ENCODE results near the gene RAB34.

RAB34 gene

DNA sequence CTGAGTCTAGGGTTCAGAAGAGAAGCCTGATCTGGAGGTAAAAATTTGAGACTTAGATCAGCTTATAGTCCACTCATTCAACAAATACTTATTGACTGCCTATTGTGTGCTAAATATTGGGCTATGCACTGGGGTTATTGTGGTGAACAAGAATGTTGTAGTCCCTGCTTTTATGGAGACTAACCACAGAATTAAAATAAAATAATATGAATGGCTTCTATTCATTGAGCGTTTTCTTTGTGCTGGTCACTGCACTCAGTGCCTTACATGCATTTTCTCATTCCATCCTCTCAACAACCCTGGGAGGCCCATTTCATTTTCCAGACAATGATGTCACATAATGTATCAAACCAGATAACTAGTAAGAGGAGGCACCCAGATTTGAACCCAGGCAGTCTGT lies 15.7 kb upstream of the RAB34 start:
- ChIA-PET POLR2A (interaction anchor here (0.9 to 1.6 kb wide), 3 partner anchors 10 to 88 kb away, joined by 3 to 4 read pairs (median 3); partner anchors contain the start of gene BLTP2), CTCF (interaction anchor here (0.7 to 3.5 kb wide), 3 partner anchors 16 to 310 kb away, joined by 3 to 25 read pairs (median 3); no protein-coding TSS in a partner anchor)
- TF ChIP-seq ZNF561 (tag by site-specific recombination; IDR thresholded peaks at IDR 0.05; ENCODE audit: borderline replicate concordance) = no peak
- TF ChIP-seq, protein P1, sequence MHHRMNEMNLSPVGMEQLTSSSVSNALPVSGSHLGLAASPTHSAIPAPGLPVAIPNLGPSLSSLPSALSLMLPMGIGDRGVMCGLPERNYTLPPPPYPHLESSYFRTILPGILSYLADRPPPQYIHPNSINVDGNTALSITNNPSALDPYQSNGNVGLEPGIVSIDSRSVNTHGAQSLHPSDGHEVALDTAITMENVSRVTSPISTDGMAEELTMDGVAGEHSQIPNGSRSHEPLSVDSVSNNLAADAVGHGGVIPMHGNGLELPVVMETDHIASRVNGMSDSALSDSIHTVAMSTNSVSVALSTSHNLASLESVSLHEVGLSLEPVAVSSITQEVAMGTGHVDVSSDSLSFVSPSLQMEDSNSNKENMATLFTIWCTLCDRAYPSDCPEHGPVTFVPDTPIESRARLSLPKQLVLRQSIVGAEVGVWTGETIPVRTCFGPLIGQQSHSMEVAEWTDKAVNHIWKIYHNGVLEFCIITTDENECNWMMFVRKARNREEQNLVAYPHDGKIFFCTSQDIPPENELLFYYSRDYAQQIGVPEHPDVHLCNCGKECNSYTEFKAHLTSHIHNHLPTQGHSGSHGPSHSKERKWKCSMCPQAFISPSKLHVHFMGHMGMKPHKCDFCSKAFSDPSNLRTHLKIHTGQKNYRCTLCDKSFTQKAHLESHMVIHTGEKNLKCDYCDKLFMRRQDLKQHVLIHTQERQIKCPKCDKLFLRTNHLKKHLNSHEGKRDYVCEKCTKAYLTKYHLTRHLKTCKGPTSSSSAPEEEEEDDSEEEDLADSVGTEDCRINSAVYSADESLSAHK (tag by site-specific recombination; IDR thresholded peaks at IDR 0.05) = no peak
- no peak for TF ChIP-seq ZSCAN23 (tag by site-specific recombination; IDR thresholded peaks at IDR 0.05)
- TF ChIP-seq ZNF133 (tag by site-specific recombination; IDR thresholded peaks at IDR 0.05) = no peak
- TF ChIP-seq, protein P2, sequence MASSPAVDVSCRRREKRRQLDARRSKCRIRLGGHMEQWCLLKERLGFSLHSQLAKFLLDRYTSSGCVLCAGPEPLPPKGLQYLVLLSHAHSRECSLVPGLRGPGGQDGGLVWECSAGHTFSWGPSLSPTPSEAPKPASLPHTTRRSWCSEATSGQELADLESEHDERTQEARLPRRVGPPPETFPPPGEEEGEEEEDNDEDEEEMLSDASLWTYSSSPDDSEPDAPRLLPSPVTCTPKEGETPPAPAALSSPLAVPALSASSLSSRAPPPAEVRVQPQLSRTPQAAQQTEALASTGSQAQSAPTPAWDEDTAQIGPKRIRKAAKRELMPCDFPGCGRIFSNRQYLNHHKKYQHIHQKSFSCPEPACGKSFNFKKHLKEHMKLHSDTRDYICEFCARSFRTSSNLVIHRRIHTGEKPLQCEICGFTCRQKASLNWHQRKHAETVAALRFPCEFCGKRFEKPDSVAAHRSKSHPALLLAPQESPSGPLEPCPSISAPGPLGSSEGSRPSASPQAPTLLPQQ (tag by site-specific recombination; IDR thresholded peaks at IDR 0.05) = no peak
- no peak for TF ChIP-seq ZFP69B (tag by site-specific recombination; IDR thresholded peaks at IDR 0.05)
- TF ChIP-seq ZNF366 (tag by site-specific recombination; conservative IDR thresholded peaks at IDR 0.05) = no peak
- TF ChIP-seq, protein P3, sequence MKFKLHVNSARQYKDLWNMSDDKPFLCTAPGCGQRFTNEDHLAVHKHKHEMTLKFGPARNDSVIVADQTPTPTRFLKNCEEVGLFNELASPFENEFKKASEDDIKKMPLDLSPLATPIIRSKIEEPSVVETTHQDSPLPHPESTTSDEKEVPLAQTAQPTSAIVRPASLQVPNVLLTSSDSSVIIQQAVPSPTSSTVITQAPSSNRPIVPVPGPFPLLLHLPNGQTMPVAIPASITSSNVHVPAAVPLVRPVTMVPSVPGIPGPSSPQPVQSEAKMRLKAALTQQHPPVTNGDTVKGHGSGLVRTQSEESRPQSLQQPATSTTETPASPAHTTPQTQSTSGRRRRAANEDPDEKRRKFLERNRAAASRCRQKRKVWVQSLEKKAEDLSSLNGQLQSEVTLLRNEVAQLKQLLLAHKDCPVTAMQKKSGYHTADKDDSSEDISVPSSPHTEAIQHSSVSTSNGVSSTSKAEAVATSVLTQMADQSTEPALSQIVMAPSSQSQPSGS (tag by site-specific recombination; IDR thresholded peaks at IDR 0.05; ENCODE audit: low read depth) = no peak
- TF ChIP-seq SP2 (tag by site-specific recombination; IDR thresholded peaks at IDR 0.05) = no peak
- no peak for TF ChIP-seq ZNF416 (tag by site-specific recombination; IDR thresholded peaks at IDR 0.05)
- TF ChIP-seq, protein P4, sequence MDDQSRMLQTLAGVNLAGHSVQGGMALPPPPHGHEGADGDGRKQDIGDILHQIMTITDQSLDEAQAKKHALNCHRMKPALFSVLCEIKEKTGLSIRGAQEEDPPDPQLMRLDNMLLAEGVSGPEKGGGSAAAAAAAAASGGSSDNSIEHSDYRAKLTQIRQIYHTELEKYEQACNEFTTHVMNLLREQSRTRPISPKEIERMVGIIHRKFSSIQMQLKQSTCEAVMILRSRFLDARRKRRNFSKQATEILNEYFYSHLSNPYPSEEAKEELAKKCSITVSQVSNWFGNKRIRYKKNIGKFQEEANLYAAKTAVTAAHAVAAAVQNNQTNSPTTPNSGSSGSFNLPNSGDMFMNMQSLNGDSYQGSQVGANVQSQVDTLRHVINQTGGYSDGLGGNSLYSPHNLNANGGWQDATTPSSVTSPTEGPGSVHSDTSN (CRISPR knock-in tag; IDR thresholded peaks at IDR 0.05) = no peak
- TF ChIP-seq ZNF169 (tag by site-specific recombination; IDR thresholded peaks at IDR 0.05) = no peak
- TF ChIP-seq ZNF426 (tag by site-specific recombination; IDR thresholded peaks at IDR 0.05) = no peak
- TF ChIP-seq BCL11A (tag by site-specific recombination; IDR thresholded peaks at IDR 0.05; ENCODE audit: low read depth) = no peak
- TF ChIP-seq HOXC10 (CRISPR knock-in tag; IDR thresholded peaks at IDR 0.05) = no peak
- TF ChIP-seq, protein P5, sequence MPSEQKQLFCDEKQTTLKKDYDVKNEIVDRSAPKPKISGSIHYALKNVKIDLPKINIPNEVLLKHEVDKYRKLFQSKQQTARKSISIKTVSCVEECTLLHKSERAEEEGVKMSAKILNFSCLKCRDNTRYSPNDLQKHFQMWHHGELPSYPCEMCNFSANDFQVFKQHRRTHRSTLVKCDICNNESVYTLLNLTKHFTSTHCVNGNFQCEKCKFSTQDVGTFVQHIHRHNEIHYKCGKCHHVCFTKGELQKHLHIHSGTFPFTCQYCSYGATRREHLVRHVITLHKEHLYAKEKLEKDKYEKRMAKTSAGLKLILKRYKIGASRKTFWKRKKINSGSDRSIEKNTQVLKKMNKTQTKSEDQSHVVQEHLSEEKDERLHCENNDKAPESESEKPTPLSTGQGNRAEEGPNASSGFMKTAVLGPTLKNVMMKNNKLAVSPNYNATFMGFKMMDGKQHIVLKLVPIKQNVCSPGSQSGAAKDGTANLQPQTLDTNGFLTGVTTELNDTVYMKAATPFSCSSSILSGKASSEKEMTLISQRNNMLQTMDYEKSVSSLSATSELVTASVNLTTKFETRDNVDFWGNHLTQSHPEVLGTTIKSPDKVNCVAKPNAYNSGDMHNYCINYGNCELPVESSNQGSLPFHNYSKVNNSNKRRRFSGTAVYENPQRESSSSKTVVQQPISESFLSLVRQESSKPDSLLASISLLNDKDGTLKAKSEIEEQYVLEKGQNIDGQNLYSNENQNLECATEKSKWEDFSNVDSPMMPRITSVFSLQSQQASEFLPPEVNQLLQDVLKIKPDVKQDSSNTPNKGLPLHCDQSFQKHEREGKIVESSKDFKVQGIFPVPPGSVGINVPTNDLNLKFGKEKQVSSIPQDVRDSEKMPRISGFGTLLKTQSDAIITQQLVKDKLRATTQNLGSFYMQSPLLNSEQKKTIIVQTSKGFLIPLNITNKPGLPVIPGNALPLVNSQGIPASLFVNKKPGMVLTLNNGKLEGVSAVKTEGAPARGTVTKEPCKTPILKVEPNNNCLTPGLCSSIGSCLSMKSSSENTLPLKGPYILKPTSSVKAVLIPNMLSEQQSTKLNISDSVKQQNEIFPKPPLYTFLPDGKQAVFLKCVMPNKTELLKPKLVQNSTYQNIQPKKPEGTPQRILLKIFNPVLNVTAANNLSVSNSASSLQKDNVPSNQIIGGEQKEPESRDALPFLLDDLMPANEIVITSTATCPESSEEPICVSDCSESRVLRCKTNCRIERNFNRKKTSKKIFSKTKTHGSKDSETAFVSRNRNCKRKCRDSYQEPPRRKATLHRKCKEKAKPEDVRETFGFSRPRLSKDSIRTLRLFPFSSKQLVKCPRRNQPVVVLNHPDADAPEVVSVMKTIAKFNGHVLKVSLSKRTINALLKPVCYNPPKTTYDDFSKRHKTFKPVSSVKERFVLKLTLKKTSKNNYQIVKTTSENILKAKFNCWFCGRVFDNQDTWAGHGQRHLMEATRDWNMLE (tag by site-specific recombination; conservative IDR thresholded peaks at IDR 0.05; ENCODE audit: low read depth) = no peak
- TF ChIP-seq, protein P6, sequence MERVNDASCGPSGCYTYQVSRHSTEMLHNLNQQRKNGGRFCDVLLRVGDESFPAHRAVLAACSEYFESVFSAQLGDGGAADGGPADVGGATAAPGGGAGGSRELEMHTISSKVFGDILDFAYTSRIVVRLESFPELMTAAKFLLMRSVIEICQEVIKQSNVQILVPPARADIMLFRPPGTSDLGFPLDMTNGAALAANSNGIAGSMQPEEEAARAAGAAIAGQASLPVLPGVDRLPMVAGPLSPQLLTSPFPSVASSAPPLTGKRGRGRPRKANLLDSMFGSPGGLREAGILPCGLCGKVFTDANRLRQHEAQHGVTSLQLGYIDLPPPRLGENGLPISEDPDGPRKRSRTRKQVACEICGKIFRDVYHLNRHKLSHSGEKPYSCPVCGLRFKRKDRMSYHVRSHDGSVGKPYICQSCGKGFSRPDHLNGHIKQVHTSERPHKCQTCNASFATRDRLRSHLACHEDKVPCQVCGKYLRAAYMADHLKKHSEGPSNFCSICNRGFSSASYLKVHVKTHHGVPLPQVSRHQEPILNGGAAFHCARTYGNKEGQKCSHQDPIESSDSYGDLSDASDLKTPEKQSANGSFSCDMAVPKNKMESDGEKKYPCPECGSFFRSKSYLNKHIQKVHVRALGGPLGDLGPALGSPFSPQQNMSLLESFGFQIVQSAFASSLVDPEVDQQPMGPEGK (tag by site-specific recombination; IDR thresholded peaks at IDR 0.05) = no peak
- TF ChIP-seq YY2 (tag by site-specific recombination; IDR thresholded peaks at IDR 0.05) = no peak
- no peak for TF ChIP-seq REPIN1 (tag by site-specific recombination; IDR thresholded peaks at IDR 0.05; ENCODE audit: low read depth)
- no peak for TF ChIP-seq MYNN (tag by site-specific recombination; IDR thresholded peaks at IDR 0.05; ENCODE audit: borderline replicate concordance)

More for the DNA sequence above, 15.7 kb upstream of the RAB34 start:
- Histone ChIP-seq H3K36me3 (ENCODE audit: control insufficient read depth in 2 of 2, insufficient read depth in 1 of 2, low read length in 2 of 2) (peaks cover 0 to 7% of the 10 kb centered on the region in 2 experiments; a peak in 2 of 3 replicates), H3K9me3 (ENCODE audit: control insufficient read depth, insufficient read depth, low read depth, low read length) (no peaks in the 10 kb centered on the region), H3K4me1 (ENCODE audit: control insufficient read depth, insufficient read depth, low read length) (no peaks in the 10 kb centered on the region), H3K27ac (ENCODE audit: extremely low read depth, low read depth, low read length) (no peak overlapping the region; the same call in 1 of the 2 replicates), H3K4me3 (ENCODE audit: low read depth, low read length) (no peak overlapping the region)

Data from HEK293 (cell line).